HepG2 (cell line): ENCODE measurements around the gene MRFAP1L1. TPM values are rescaled to one million over a fixed set of nuclear protein-coding genes. Genes with fewer than 3 reads are reported as not detected.
A peak's percentile ranks its signal among the peaks of the same experiment; 100 is the strongest.

Experiments
- ATF1 ChIP-seq: IDR thresholded peaks from 2 replicates; pipeline ENCODE4 v1.6.1; 2016; ENCODE audit warnings: mild to moderate bottlenecking, control low read depth
- BHLHE40 ChIP-seq: IDR thresholded peaks from 2 replicates; pipeline ENCODE4 v1.6.1; 2011; ENCODE audit warnings: low read length, improper control_type of control experiment
- GATA4 ChIP-seq: sonication (generic); IDR thresholded peaks from 2 replicates; pipeline ENCODE4 v1.6.1; 2016; ENCODE audit warnings: antibody characterized with exemption, low read depth, borderline replicate concordance
- HNRNPL ChIP-seq: fragments of 200-400 bp; formaldehyde crosslinking; IDR thresholded peaks from 2 replicates; pipeline ENCODE4 v1.6.1; 2017; ENCODE audit warnings: mild to moderate bottlenecking, low read depth, low read length
- KDM4B ChIP-seq: sonication (generic); formaldehyde crosslinking; IDR thresholded peaks from 2 replicates; pipeline ENCODE4 v1.4.0; 2020; ENCODE audit warnings: missing genetic modification reagents
- MXI1 ChIP-seq: IDR thresholded peaks from 3 replicates; pipeline ENCODE4 v1.6.1; 2012; ENCODE audit warnings: low read depth, low read length, inconsistent platforms, borderline replicate concordance
- RCOR2 ChIP-seq: IDR thresholded peaks from 2 replicates; pipeline ENCODE4 v1.6.1; 2016; ENCODE audit warnings: missing biosample characterization, missing genetic modification reagents
- RFX3 ChIP-seq: IDR thresholded peaks from 2 replicates; pipeline ENCODE4 v1.6.1; 2016; ENCODE audit warnings: missing biosample characterization, missing genetic modification reagents
- SALL1 ChIP-seq: sonication (generic); formaldehyde crosslinking; IDR thresholded peaks from 2 replicates; pipeline ENCODE4 v1.8.0; 2022; ENCODE audit warnings: mild to moderate bottlenecking, missing genetic modification reagents
- SUZ12 ChIP-seq: fragments of 150-350 bp; IDR thresholded peaks from 2 replicates; pipeline ENCODE4 v1.6.1; 2014; ENCODE audit warnings: low read depth, low read length
- ZBTB7B ChIP-seq: sonication (generic); formaldehyde crosslinking; IDR thresholded peaks from 2 replicates; pipeline ENCODE4 v1.4.0; 2020; ENCODE audit warnings: missing genetic modification reagents
- ZKSCAN8 ChIP-seq: IDR thresholded peaks from 2 replicates; pipeline ENCODE4 v1.6.1; 2016; ENCODE audit warnings: borderline replicate concordance, missing genetic modification reagents, missing compliant biosample characterization
- ZNF256 ChIP-seq: sonication (generic); formaldehyde crosslinking; conservative IDR thresholded peaks from 2 replicates; pipeline ENCODE4 v1.4.0; 2020; ENCODE audit warnings: missing genetic modification reagents
- ZNF326 ChIP-seq: sonication (generic); formaldehyde crosslinking; IDR thresholded peaks from 2 replicates; pipeline ENCODE4 v1.4.0; 2020; ENCODE audit warnings: missing genetic modification reagents, borderline replicate concordance
- ZNF605 ChIP-seq: sonication (generic); formaldehyde crosslinking; IDR thresholded peaks from 2 replicates; pipeline ENCODE4 v1.8.0; 2022; ENCODE audit warnings: mild to moderate bottlenecking, missing genetic modification reagents
- ZNF660 ChIP-seq: sonication (generic); formaldehyde crosslinking; IDR thresholded peaks from 2 replicates; pipeline ENCODE4 v1.5.1; 2020; ENCODE audit warnings: mild to moderate bottlenecking, low read depth, missing genetic modification reagents, borderline replicate concordance
- ZNF670 ChIP-seq: sonication (generic); formaldehyde crosslinking; IDR thresholded peaks from 2 replicates; pipeline ENCODE4 v1.8.0; 2022; ENCODE audit warnings: mild to moderate bottlenecking, missing genetic modification reagents, borderline replicate concordance
- ZNF720 ChIP-seq: sonication (generic); formaldehyde crosslinking; IDR thresholded peaks from 2 replicates; pipeline ENCODE4 v1.4.0; 2020; ENCODE audit warnings: missing genetic modification reagents
- ZNF816 ChIP-seq: sonication (generic); formaldehyde crosslinking; IDR thresholded peaks from 2 replicates; pipeline ENCODE4 v1.8.0; 2022; ENCODE audit warnings: missing genetic modification reagents, mild to moderate bottlenecking, borderline replicate concordance
- ZSCAN20 ChIP-seq: sonication (generic); formaldehyde crosslinking; IDR thresholded peaks from 2 replicates; pipeline ENCODE4 v1.4.0; 2020; ENCODE audit warnings: missing genetic modification reagents, mild to moderate bottlenecking, borderline replicate concordance
- polyA plus RNA-seq, 8 experiments: library from polyadenylated mRNA; depleted of rRNA in 3 of 8; stranded (reverse) in 7 of 8; unstranded in 1 of 8; fragments of >200 nt; fragmentation: Illumina TruSeq in 4 of 8; extraction: Trizol in 4 of 8; gene quantifications; 2 replicates each; pipeline versions ENCODE4 v1.2.1 to v1.2.3, GENCODE V29; 2011 to 2016; ENCODE audit warnings: low read depth in 4 of 8, missing spikeins in 1 of 8, mixed read lengths in 1 of 8; ENCODE audit not compliant: insufficient read depth in 1 of 8
- total RNA-seq, 5 experiments: library from RNA; depleted of rRNA; stranded (reverse); fragments of >200 nt; fragmentation: Illumina TruSeq; extraction: Trizol; gene quantifications; 2 replicates each; pipeline ENCODE4 v1.2.3, GENCODE V29; 2016; ENCODE audit warnings: low read depth in 1 of 5
- TF ChIP-seq, protein P1 (sequence below): IDR thresholded peaks from 2 replicates; pipeline ENCODE4 v1.6.1; 2016; ENCODE audit warnings: missing compliant biosample characterization, missing genetic modification reagents, borderline replicate concordance
- TF ChIP-seq, protein P2 (sequence below): sonication (generic); formaldehyde crosslinking; IDR thresholded peaks from 2 replicates; pipeline ENCODE4 v1.4.0; 2020; ENCODE audit warnings: mild to moderate bottlenecking, missing genetic modification reagents
- TF ChIP-seq, protein P3 (sequence below): sonication (generic); formaldehyde crosslinking; IDR thresholded peaks from 2 replicates; pipeline ENCODE4 v1.4.0; 2020; ENCODE audit warnings: mild to moderate bottlenecking, missing genetic modification reagents, borderline replicate concordance
- TF ChIP-seq, protein P4 (sequence below): sonication (generic); formaldehyde crosslinking; IDR thresholded peaks from 2 replicates; pipeline ENCODE4 v1.4.0; 2020; ENCODE audit warnings: mild to moderate bottlenecking, missing genetic modification reagents

The MRFAP1L1 gene
- total and polyA plus RNA-seq, 2 of the 13 experiments (the other 11 are each of a cell fraction or from before 2014, with no cell fraction given) = 44.8 to 76.6 TPM

DNA sequence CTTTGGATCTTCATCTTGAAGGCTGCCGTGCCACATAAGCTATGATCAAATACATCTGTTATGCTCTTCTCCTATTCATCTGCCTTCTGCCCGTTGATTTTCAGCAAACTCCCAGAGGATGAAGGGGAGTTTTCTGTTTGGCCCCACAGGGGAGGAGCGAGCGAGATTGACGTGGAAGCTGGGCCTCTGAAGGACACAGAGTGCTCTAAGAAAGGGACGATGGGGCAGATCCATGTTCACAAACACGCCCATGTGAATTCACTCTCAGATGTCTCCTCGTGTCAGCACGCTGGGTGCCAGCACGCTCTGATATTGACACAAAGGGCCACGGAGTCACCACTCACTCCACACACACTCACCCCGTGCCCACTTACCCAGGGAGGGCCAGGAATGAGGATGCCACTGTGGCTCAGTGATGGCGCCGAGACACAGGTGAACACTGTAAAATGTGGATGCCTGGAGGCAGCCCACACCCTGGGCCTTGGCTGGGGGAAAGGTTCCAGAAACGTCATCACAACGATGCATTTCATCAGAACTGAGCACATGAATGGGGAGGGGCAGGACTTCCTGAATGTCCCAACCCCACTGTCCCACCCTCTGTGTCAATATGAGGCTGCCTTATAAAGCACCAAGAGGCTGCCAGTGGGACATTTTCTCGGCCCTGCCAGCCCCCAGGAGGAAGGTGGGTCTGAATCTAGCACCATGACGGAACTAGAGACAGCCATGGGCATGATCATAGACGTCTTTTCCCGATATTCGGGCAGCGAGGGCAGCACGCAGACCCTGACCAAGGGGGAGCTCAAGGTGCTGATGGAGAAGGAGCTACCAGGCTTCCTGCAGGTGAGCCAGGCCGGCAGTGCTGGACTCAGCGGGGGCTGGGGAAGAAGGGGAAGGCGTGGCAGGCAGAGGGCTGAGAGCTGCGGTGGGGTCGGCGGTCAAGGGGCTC is 16.2 kb downstream of the MRFAP1L1 start, which contains the start of gene S100P (continued):
- TF ChIP-seq RCOR2 (CRISPR knock-in tag) (peak; percentile 61; the same call in 1 of the 2 replicates), ZNF660 (CRISPR knock-in tag) (no peak), ZNF720 (CRISPR knock-in tag) (no peak), ZNF670 (peak; percentile 73; the same call in 1 of the 2 replicates), KDM4B (CRISPR knock-in tag) (no peak; the same call in 1 of the 2 replicates), ZNF605 (CRISPR knock-in tag) (no peak; the same call in none of the 2 replicates), ZNF256 (CRISPR knock-in tag) (no peak), RFX3 (no peak), ZSCAN20 (no peak), ZBTB7B (CRISPR knock-in tag) (peak; percentile 48; the same call in 1 of the 2 replicates), SUZ12 (no peak), BHLHE40 (peak; percentile 60; the same call in 1 of the 2 replicates), SALL1 (CRISPR knock-in tag) (peak; percentile 91), ATF1 (CRISPR knock-in tag) (no peak), MXI1 (peak; percentile 78; the same call in 2 of the 3 replicates), ZKSCAN8 (CRISPR knock-in tag) (no peak; the same call in 1 of the 2 replicates), GATA4 (peak; percentile 84), ZNF326 (CRISPR knock-in tag) (no peak), HNRNPL (peak; percentile 84; the same call in 1 of the 2 replicates), ZNF816 (peak; percentile 81)
- TF ChIP-seq, protein P1, sequence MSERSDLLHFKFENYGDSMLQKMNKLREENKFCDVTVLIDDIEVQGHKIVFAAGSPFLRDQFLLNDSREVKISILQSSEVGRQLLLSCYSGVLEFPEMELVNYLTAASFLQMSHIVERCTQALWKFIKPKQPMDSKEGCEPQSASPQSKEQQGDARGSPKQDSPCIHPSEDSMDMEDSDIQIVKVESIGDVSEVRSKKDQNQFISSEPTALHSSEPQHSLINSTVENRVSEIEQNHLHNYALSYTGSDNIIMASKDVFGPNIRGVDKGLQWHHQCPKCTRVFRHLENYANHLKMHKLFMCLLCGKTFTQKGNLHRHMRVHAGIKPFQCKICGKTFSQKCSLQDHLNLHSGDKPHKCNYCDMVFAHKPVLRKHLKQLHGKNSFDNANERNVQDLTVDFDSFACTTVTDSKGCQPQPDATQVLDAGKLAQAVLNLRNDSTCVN (CRISPR knock-in tag) = peak; percentile 63
- TF ChIP-seq, protein P2, sequence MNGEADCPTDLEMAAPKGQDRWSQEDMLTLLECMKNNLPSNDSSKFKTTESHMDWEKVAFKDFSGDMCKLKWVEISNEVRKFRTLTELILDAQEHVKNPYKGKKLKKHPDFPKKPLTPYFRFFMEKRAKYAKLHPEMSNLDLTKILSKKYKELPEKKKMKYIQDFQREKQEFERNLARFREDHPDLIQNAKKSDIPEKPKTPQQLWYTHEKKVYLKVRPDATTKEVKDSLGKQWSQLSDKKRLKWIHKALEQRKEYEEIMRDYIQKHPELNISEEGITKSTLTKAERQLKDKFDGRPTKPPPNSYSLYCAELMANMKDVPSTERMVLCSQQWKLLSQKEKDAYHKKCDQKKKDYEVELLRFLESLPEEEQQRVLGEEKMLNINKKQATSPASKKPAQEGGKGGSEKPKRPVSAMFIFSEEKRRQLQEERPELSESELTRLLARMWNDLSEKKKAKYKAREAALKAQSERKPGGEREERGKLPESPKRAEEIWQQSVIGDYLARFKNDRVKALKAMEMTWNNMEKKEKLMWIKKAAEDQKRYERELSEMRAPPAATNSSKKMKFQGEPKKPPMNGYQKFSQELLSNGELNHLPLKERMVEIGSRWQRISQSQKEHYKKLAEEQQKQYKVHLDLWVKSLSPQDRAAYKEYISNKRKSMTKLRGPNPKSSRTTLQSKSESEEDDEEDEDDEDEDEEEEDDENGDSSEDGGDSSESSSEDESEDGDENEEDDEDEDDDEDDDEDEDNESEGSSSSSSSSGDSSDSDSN (CRISPR knock-in tag) = peak; percentile 47
- TF ChIP-seq, protein P3, sequence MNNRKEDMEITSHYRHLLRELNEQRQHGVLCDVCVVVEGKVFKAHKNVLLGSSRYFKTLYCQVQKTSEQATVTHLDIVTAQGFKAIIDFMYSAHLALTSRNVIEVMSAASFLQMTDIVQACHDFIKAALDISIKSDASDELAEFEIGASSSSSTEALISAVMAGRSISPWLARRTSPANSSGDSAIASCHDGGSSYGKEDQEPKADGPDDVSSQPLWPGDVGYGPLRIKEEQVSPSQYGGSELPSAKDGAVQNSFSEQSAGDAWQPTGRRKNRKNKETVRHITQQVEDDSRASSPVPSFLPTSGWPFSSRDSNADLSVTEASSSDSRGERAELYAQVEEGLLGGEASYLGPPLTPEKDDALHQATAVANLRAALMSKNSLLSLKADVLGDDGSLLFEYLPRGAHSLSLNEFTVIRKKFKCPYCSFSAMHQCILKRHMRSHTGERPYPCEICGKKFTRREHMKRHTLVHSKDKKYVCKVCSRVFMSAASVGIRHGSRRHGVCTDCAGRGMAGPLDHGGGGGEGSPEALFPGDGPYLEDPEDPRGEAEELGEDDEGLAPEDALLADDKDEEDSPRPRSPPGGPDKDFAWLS (CRISPR knock-in tag) = no peak
- TF ChIP-seq, protein P4, sequence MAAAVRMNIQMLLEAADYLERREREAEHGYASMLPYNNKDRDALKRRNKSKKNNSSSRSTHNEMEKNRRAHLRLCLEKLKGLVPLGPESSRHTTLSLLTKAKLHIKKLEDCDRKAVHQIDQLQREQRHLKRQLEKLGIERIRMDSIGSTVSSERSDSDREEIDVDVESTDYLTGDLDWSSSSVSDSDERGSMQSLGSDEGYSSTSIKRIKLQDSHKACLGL = peak; percentile 77; the same call in 1 of the 2 replicates
